HG02840 (cell line): Measurements from ENCODE around the gene ATG101.
"Not testable (repeated sequence)": the region's sequence is repeated elsewhere in the genome, so short reads cannot be mapped to it uniquely, and the experiment has no call there.

Experiments used
- ATAC-seq: cut with Tn5 transposase; IDR thresholded peaks from one replicate; pipeline ENCODE4 v1.9.1; 2021; ENCODE audit warnings: mild to moderate bottlenecking, moderate library complexity, moderate number of reproducible peaks; ENCODE audit not compliant: unreplicated experiment, low FRiP score

ATG101 gene

GRCh38 chr12:52091061-52091460 is 21.3 kb downstream of the ATG101 start:
- no peak for ATAC-seq

- no peak for ATAC-seq
Observed at GRCh38 chr12:52091869-52092268, 22.1 kb downstream of the ATG101 start.

GRCh38 chr12:52093346-52093745 is 23.6 kb downstream of the ATG101 start:
- no peak for ATAC-seq

- ATAC-seq: no peak
Observed at GRCh38 chr12:52096332-52097044, 26.7 kb downstream of the ATG101 start.

GRCh38 chr12:52097045-52097666 is 27.4 kb downstream of the ATG101 start:
- no peak for ATAC-seq

- not testable (repeated sequence) for ATAC-seq
Observed at GRCh38 chr12:52104431-52105089, 34.8 kb downstream of the ATG101 start.

- ATAC-seq: not testable (repeated sequence)
Observed at GRCh38 chr12:52116222-52117125, 46.7 kb downstream of the ATG101 start.

GRCh38 chr12:52117806-52118475 is 48.2 kb downstream of the ATG101 start:
- peak; percentile 17 for ATAC-seq

GRCh38 chr12:52119398-52120254 is 49.8 kb downstream of the ATG101 start:
- ATAC-seq: no peak

- no peak for ATAC-seq
Observed at GRCh38 chr12:52120951-52121823, 51.4 kb downstream of the ATG101 start.

GRCh38 chr12:52121824-52122539 is 52.2 kb downstream of the ATG101 start:
- ATAC-seq: no peak

- ATAC-seq: no peak
Observed at GRCh38 chr12:52122540-52122871, 52.7 kb downstream of the ATG101 start.

GRCh38 chr12:52122904-52123303 is 53.1 kb downstream of the ATG101 start:
- no peak for ATAC-seq

- ATAC-seq: no peak
Observed at GRCh38 chr12:52123487-52124186, 53.9 kb downstream of the ATG101 start.

GRCh38 chr12:52125476-52125900 is 55.7 kb downstream of the ATG101 start:
- ATAC-seq: no peak

GRCh38 chr12:52126050-52126604 is 56.3 kb downstream of the ATG101 start:
- ATAC-seq: no peak
